GM21381 (cell line): ENCODE results near the gene E4F1.

Source experiments
- ATAC-seq: cut with Tn5 transposase; IDR thresholded peaks from one replicate; pipeline ENCODE4 v1.9.1; 2021; ENCODE audit warnings: mild to moderate bottlenecking, moderate library complexity; ENCODE audit not compliant: unreplicated experiment

E4F1 gene

GRCh38 chr16:2228161-2228824, 4.9 kb downstream of the E4F1 start:
- no peak for ATAC-seq

GRCh38 chr16:2229091-2229490, 5.7 kb downstream of the E4F1 start:
- ATAC-seq: no peak

- no peak for ATAC-seq
These were observed 6.3 kb downstream of the E4F1 start for GRCh38 chr16:2229632-2230250.

GRCh38 chr16:2230376-2230775, 7.0 kb downstream of the E4F1 start:
- no peak for ATAC-seq

- ATAC-seq: no peak
These were observed 7.9 kb downstream of the E4F1 start for GRCh38 chr16:2231016-2231931.

- ATAC-seq: no peak
These were observed 9.0 kb downstream of the E4F1 start for GRCh38 chr16:2232094-2232990.

GRCh38 chr16:2233046-2233775, 9.8 kb downstream of the E4F1 start:
- ATAC-seq: no peak

- ATAC-seq: no peak
These were observed 10.8 kb downstream of the E4F1 start for GRCh38 chr16:2233872-2234812.

- ATAC-seq: no peak
These were observed 11.4 kb downstream of the E4F1 start for GRCh38 chr16:2234813-2235170.

GRCh38 chr16:2235234-2235651, 11.9 kb downstream of the E4F1 start:
- no peak for ATAC-seq

- no peak for ATAC-seq
These were observed 12.4 kb downstream of the E4F1 start for GRCh38 chr16:2235695-2236336.

GRCh38 chr16:2236337-2237101, 13.1 kb downstream of the E4F1 start, which contains the start of gene DNASE1L2:
Gene DNASE1L2 (plus strand): TSS chr16:2236444. CDS start chr16:2236817, 373 bp downstream.
- ATAC-seq: no peak

GRCh38 chr16:2237102-2237482, 13.7 kb downstream of the E4F1 start:
- ATAC-seq: no peak

GRCh38 chr16:2237493-2238149, 14.2 kb downstream of the E4F1 start:
- no peak for ATAC-seq

- ATAC-seq: no peak
These were observed 14.9 kb downstream of the E4F1 start for GRCh38 chr16:2238150-2238837.

- ATAC-seq: no peak
These were observed 15.7 kb downstream of the E4F1 start for GRCh38 chr16:2238838-2239675.
